Endothelial cell of umbilical vein (primary cell): ENCODE data around the gene RSPO3. TPM values are rescaled to one million over a fixed set of nuclear protein-coding genes. Genes with fewer than 3 reads are reported as not detected.

Experiments
- BruUV-seq: library from RNA; stranded (reverse); fragments of 400-500 nt; replicated peaks from 2 replicates; lab custom pipeline; 2021; lab: Mats Ljungman, UMichigan
- CTCF ChIA-PET: fragments of 300-600, 350-600 bp; sonication (Branson Sonifier 250); formaldehyde crosslinking; loops from one replicate; lab custom pipeline; 2021; ENCODE audit warnings: antibody characterized with exemption, inconsistent platforms; lab: Charles Lee
- POLR2A ChIA-PET: fragments of 300-600, 350-600 bp; sonication (Branson Sonifier 250); formaldehyde crosslinking; loops from one replicate; lab custom pipeline; 2021; ENCODE audit warnings: antibody characterized with exemption, inconsistent platforms; lab: Charles Lee
- DNase-seq: peaks from one replicate; pipeline ENCODE4 v3.0.0-alpha.2; 2011; ENCODE audit warnings: low read depth, low spot score
- FAIRE-seq: peaks from 2 replicates; lab custom pipeline; 2011; peaks lifted over from hg19 to GRCh38; lab: Jason Lieb, UNC
- H2AFZ ChIP-seq: 2 replicates; pipeline ENCODE4 v1.6.0; 2012; ENCODE audit warnings: low read depth, low read length, control low read depth, inconsistent platforms
- H3K27ac ChIP-seq: 2 replicates; pipeline ENCODE4 v1.5.1; 2011; ENCODE audit warnings: low read depth, mild to moderate bottlenecking, control low read depth, low read length, moderate library complexity; ENCODE audit not compliant: insufficient read depth
- H3K27me3 ChIP-seq, 2 experiments: 2 replicates each; pipeline versions ENCODE4 v1.6.0 to v1.6.1; 2011; ENCODE audit warnings: low read length in 2 of 2, mixed read lengths in 1 of 2; ENCODE audit not compliant: control insufficient read depth in 2 of 2, insufficient read depth in 2 of 2
- H3K36me3 ChIP-seq, 2 experiments: 2 replicates in 1 of 2; 3 replicates in 1 of 2; pipeline ENCODE4 v1.5.1; 2011; ENCODE audit warnings: low read length in 2 of 2, mild to moderate bottlenecking in 1 of 2, moderate library complexity in 1 of 2; ENCODE audit not compliant: control insufficient read depth in 2 of 2, insufficient read depth in 2 of 2; ENCODE audit errors: extremely low read depth in 1 of 2
- H3K4me1 ChIP-seq: 3 replicates; pipeline ENCODE4 v1.5.1; 2011; ENCODE audit warnings: mild to moderate bottlenecking, low read length; ENCODE audit not compliant: control insufficient read depth, insufficient read depth; ENCODE audit errors: extremely low read depth
- H3K4me2 ChIP-seq: 2 replicates; pipeline ENCODE4 v1.6.1; 2011; ENCODE audit warnings: low read length, control low read depth, mixed read lengths; ENCODE audit not compliant: insufficient read depth
- H3K4me3 ChIP-seq, 3 experiments: fragments of 200-600 bp in 1 of 3; sonication (generic), shearing (Covaris generic) in 1 of 3; replicated peaks in 1 of 3; 2 replicates each; pipeline ENCODE4 v1.5.1; 2011 to 2016; ENCODE audit warnings: control low read depth in 3 of 3, low read length in 3 of 3, mild to moderate bottlenecking in 2 of 3, inconsistent platforms in 1 of 3, low read depth in 1 of 3, moderate library complexity in 1 of 3; ENCODE audit not compliant: insufficient read depth in 1 of 3
- H3K79me2 ChIP-seq: 2 replicates; pipeline ENCODE4 v1.6.0; 2012; ENCODE audit warnings: low read length, inconsistent platforms; ENCODE audit not compliant: control insufficient read depth, insufficient read depth
- H3K9ac ChIP-seq: replicated peaks from 2 replicates; pipeline ENCODE3; 2011; ENCODE audit warnings: low read length, control low read depth; ENCODE audit not compliant: insufficient read depth; ENCODE audit errors: extremely low read depth
- H3K9me1 ChIP-seq: replicated peaks from 3 replicates; pipeline ENCODE4 v1.6.0; 2011; ENCODE audit warnings: mild to moderate bottlenecking, low read length; ENCODE audit not compliant: control insufficient read depth, insufficient read depth; ENCODE audit errors: extremely low read depth
- H3K9me3 ChIP-seq: replicated peaks from 2 replicates; pipeline ENCODE4 v1.5.1; 2012; ENCODE audit warnings: low read length, inconsistent platforms; ENCODE audit not compliant: control insufficient read depth, insufficient read depth
- H4K20me1 ChIP-seq: replicated peaks from 2 replicates; pipeline ENCODE3; 2011; ENCODE audit warnings: mild to moderate bottlenecking, low read length; ENCODE audit not compliant: control insufficient read depth, insufficient read depth; ENCODE audit errors: extremely low read depth
- EZH2 ChIP-seq: IDR thresholded peaks from 2 replicates; pipeline ENCODE4 v1.6.1; 2012; ENCODE audit warnings: borderline replicate concordance, low read depth, mild to moderate bottlenecking, moderate library complexity, low read length, inconsistent platforms; ENCODE audit not compliant: severe bottlenecking
- FOS ChIP-seq: IDR thresholded peaks from 2 replicates; pipeline ENCODE4 v1.6.1; 2011; ENCODE audit warnings: mild to moderate bottlenecking, low read length, moderate library complexity, borderline replicate concordance; ENCODE audit not compliant: insufficient read depth
- GATA2 ChIP-seq: IDR thresholded peaks from 2 replicates; pipeline ENCODE4 v1.7.0; 2011; ENCODE audit warnings: low read depth, mild to moderate bottlenecking, moderate library complexity, mixed read lengths, low read length; ENCODE audit not compliant: insufficient read length, insufficient read depth
- JUN ChIP-seq: IDR thresholded peaks from 2 replicates; pipeline ENCODE4 v1.6.1; 2011; ENCODE audit warnings: borderline replicate concordance, low read depth; ENCODE audit not compliant: insufficient read length, insufficient read depth
- MAX ChIP-seq: IDR thresholded peaks from 2 replicates; pipeline ENCODE4 v1.6.1; 2011; ENCODE audit not compliant: insufficient read depth, insufficient read length
- MYC ChIP-seq: IDR thresholded peaks from one replicate; pipeline ENCODE4 v1.6.1; 2011; ENCODE audit warnings: mild to moderate bottlenecking, low read depth, low read length
- POLR2A ChIP-seq: IDR thresholded peaks from 2 replicates; pipeline ENCODE4 v1.6.1; 2012; ENCODE audit warnings: low read depth, mild to moderate bottlenecking, control low read depth, low read length
- POLR2AphosphoS5 ChIP-seq: IDR thresholded peaks from 2 replicates; pipeline ENCODE4 v1.6.1; 2012; ENCODE audit warnings: low read depth, mild to moderate bottlenecking, control low read depth, low read length, moderate library complexity; ENCODE audit not compliant: insufficient read depth
- dilution Hi-C: fragments of 300-500 bp; cut with MboI; formaldehyde crosslinking; loops from one replicate; pipeline ENCODE4 v1.15.0; 2019; ENCODE audit warnings: low sequenced_read_pairs; ENCODE audit not compliant: extremely low pct_ligation_motif_present
- intact Hi-C: fragments of 100-400 bp; cut with micrococcal nuclease; formaldehyde crosslinking; loops from one replicate; pipeline ENCODE4 v1.10.0; 2022
- polyA plus RNA-seq, 4 experiments: library from polyadenylated mRNA; depleted of rRNA in 3 of 4; stranded (reverse) in 3 of 4; unstranded in 1 of 4; fragments of >200 nt; gene quantifications; 2 replicates each; pipeline versions ENCODE4 v1.2.1 to v1.2.3, GENCODE V29; 2011 to 2012; ENCODE audit warnings: missing spikeins in 1 of 4
- total RNA-seq: library from RNA; stranded (reverse); gene quantifications from 2 replicates; pipeline ENCODE4 v1.2.3, GENCODE V29; 2021
- TF ChIP-seq, protein P1 (sequence below), 2 donors: IDR thresholded peaks; 1 replicate in 1 of 2; 2 replicates in 1 of 2; pipeline ENCODE4 v1.5.1; 2011; ENCODE audit warnings: low read length in 2 of 2, mild to moderate bottlenecking in 2 of 2, moderate library complexity in 2 of 2, control low read depth in 1 of 2, inconsistent platforms in 1 of 2, low read depth in 1 of 2; ENCODE audit not compliant: insufficient read depth in 1 of 2; ENCODE audit errors: extremely low read depth in 1 of 2

Gene RSPO3
- total and polyA plus RNA-seq, 2 donors (not counting 3 experiments of a cell fraction or from before 2014, with no cell fraction given), result 1.8 to 11.1 TPM

- no peaks in the 10 kb centered on the region for H3K9me1 ChIP-seq
- TF ChIP-seq MAX, result no peak
- TF ChIP-seq GATA2, result no peak
- no peak for TF ChIP-seq MYC
- TF ChIP-seq POLR2AphosphoS5, result no peak
- no peak for TF ChIP-seq POLR2A
- no peak for TF ChIP-seq EZH2
- TF ChIP-seq JUN, result no peak
- TF ChIP-seq, protein P1, sequence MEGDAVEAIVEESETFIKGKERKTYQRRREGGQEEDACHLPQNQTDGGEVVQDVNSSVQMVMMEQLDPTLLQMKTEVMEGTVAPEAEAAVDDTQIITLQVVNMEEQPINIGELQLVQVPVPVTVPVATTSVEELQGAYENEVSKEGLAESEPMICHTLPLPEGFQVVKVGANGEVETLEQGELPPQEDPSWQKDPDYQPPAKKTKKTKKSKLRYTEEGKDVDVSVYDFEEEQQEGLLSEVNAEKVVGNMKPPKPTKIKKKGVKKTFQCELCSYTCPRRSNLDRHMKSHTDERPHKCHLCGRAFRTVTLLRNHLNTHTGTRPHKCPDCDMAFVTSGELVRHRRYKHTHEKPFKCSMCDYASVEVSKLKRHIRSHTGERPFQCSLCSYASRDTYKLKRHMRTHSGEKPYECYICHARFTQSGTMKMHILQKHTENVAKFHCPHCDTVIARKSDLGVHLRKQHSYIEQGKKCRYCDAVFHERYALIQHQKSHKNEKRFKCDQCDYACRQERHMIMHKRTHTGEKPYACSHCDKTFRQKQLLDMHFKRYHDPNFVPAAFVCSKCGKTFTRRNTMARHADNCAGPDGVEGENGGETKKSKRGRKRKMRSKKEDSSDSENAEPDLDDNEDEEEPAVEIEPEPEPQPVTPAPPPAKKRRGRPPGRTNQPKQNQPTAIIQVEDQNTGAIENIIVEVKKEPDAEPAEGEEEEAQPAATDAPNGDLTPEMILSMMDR (IDR thresholded peaks at IDR 0.05; ENCODE audit: extremely low read depth in 1 of 2, insufficient read depth in 1 of 2, low read depth in 1 of 2, low read length in 2 of 2), result no peak
- TF ChIP-seq FOS, result no peak
- dilution Hi-C loops, result no loop called here
- no peaks in the 10 kb centered on the region for H3K4me1 ChIP-seq
- ChIA-PET CTCF (interaction anchor here (1.0 kb wide), 1 partner anchor 24 kb away, joined by 3 read pairs; no protein-coding TSS in a partner anchor), POLR2A (no interaction called here)
- no peak for DNase-seq
- intact Hi-C loops, result no loop called here
- H3K9ac ChIP-seq, result no peak overlapping the region
- H3K27me3 ChIP-seq, result no peaks in the 10 kb centered on the region
- H4K20me1 ChIP-seq, result no peaks in the 10 kb centered on the region
- no peaks in the 10 kb centered on the region for H3K79me2 ChIP-seq
- H3K36me3 ChIP-seq, result no peaks in the 10 kb centered on the region
- BruUV-seq, result no TSS peak
- no peak for FAIRE-seq
- H2AFZ ChIP-seq, result no peak overlapping the region
- no peaks in the 10 kb centered on the region for H3K9me3 ChIP-seq
- H3K27ac ChIP-seq, result no peak overlapping the region
- H3K4me3 ChIP-seq, result no peak overlapping the region
- no peak overlapping the region for H3K4me2 ChIP-seq
These were observed 42.0 kb upstream of the RSPO3 start for GRCh38 chr6:127076466-127076865.
